K562 treated with DMSO at 1 percent for 48 hours (cell line): ENCODE results near the gene ZNF302. TPM values are rescaled to one million over a fixed set of nuclear protein-coding genes. Genes with fewer than 3 reads are reported as not detected.

Experiments
- total RNA-seq: library from RNA; unstranded; fragments of 300-600 nt; gene quantifications from 2 replicates; pipeline ENCODE4 v1.2.3, GENCODE V29; 2022; ENCODE audit warnings: low replicate concordance; ENCODE audit errors: extremely low read depth

The ZNF302 gene
- not detected in 2 replicates for total RNA-seq

GRCh38 chr19:34677386-34678084 is at the start of gene ZNF302:
Gene ZNF302, plus strand, starts transcription at chr19:34677678. Its CDS starts 1,127 bp downstream, at chr19:34678805.

GRCh38 chr19:34676697-34677385 is 637 bp upstream of the ZNF302 start, which contains the start of gene SCGB2B2:
Gene SCGB2B2, minus strand, starts transcription at chr19:34677159. Its CDS starts 82,596 bp downstream, at chr19:34594563.

DNA sequence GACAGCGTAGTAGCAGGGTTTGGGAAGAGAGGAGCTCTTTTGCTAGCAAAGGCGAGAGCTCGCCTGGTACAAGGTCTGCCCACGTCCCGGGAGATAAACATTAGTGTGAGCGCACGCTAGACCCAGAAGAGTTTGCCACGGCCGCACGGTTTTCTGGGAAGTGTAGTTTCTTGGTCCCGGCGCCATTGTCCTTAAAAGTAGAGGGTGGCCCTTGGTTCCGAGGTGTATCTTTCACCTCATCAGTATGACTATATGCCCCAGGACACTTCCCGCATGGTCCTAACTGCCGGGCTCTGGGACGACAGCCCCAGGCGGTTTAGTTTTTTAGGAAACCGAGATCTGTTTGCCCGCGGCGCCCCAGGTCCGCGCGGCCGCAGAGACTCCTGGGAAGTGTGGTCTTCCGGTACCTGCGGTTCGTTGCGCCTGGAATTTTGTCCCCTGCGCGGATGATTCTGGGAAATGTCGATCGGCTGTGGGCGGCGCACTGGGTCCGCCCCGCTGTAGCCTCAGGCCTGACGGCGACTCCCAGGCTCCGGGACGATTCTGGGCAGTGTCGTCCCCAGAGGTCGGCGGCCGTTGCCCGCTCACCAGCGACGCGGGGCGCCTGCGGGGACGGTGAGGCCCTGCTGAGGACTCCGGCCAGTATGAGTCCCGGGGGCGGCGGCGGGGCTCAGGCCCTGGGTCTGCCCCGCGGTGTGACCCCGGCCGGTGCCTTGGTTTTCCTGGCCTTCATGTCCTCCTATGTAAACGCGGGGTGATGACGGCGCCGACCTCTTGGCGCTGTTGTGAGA is 56.5 kb downstream of the ZNF302 start, which contains the start of gene ZNF181:
ZNF181 (plus strand) TSS at position 498 of the 791 bp plus-strand sequence. CDS start 795 bp downstream, outside the sequence.

Other genes starting within 250 kb of the ZNF302 start
- 120 TPM in 1 of 2 replicates, not detected in the other for gene UBA2, start 249.3 kb upstream of the ZNF302 start, total RNA-seq
- not detected in 2 replicates for gene WTIP, start 195.9 kb upstream of the ZNF302 start, total RNA-seq
- gene SCGB2B2, start 519 bp upstream of the ZNF302 start, total RNA-seq: not detected in 2 replicates
- gene ZNF181, start 56.6 kb downstream of the ZNF302 start, total RNA-seq: not detected in 2 replicates
- gene ZNF599, start 95.5 kb downstream of the ZNF302 start, total RNA-seq: not detected in 2 replicates
- gene ZNF30, start 249.2 kb downstream of the ZNF302 start, total RNA-seq: not detected in 2 replicates